GM23248 (cell line): ENCODE data around the gene TMEM14C.

ENCODE experiments used
- EZH2 ChIP-seq: fragments of 200-600 bp; sonication (generic); IDR thresholded peaks from 2 replicates; pipeline ENCODE4 v1.6.1; 2018; ENCODE audit warnings: antibody characterized with exemption, mild to moderate bottlenecking; ENCODE audit not compliant: insufficient read depth, poor library complexity, severe bottlenecking
- EZH2phosphoT487 ChIP-seq: fragments of 200-600 bp; sonication (generic); IDR thresholded peaks from 2 replicates; pipeline ENCODE4 v1.6.1; 2018; ENCODE audit warnings: antibody characterized with exemption, moderate library complexity, mild to moderate bottlenecking, low read depth; ENCODE audit not compliant: insufficient read depth

GRCh38 chr6:10749734-10750133, 26.9 kb downstream of the TMEM14C start:
- TF ChIP-seq EZH2, result no peak
- no peak for TF ChIP-seq EZH2phosphoT487
